ENCODE data around the gene GVQW3.

GVQW3 gene

GRCh38 chr11:76445121-76446084 is 64.3 kb downstream of the GVQW3 start:
- DNase-seq (ENCODE audit: low read depth in 2 of 2): peak; percentile 4 to 12

GRCh38 chr11:76448506-76448905 is 67.4 kb downstream of the GVQW3 start:
- DNase-seq (ENCODE audit: low read depth in 2 of 2): no peak

- no peak for DNase-seq (ENCODE audit: low read depth in 2 of 2)
These were observed 72.1 kb downstream of the GVQW3 start for GRCh38 chr11:76453248-76453647.

- DNase-seq (ENCODE audit: low read depth in 2 of 2): no peak
These were observed 74.2 kb downstream of the GVQW3 start for GRCh38 chr11:76455331-76455730.

- no peak for DNase-seq (ENCODE audit: low read depth in 2 of 2)
These were observed 74.8 kb downstream of the GVQW3 start for GRCh38 chr11:76455931-76456330.

- no peak for DNase-seq (ENCODE audit: low read depth in 2 of 2)
These were observed 75.4 kb downstream of the GVQW3 start for GRCh38 chr11:76456571-76456970.
